Natural killer cell (primary cell): Measurements from ENCODE around the gene ANTXR2. TPM values are rescaled to one million over a fixed set of nuclear protein-coding genes. Genes with fewer than 3 reads are reported as not detected.

ENCODE experiments used
- ATAC-seq, 3 donors: fragments of 150-1000 bp in 2 of 3; fragments of 200-7000 bp in 1 of 3; cut with Tn5 transposase; 1 replicate in 1 of 3; 2 replicates in 2 of 3; pipeline ENCODE4 v1.10.0; 2021; ENCODE audit warnings: mild to moderate bottlenecking in 2 of 3, moderate library complexity in 2 of 3
- DNase-seq, 2 donors: peaks; one replicate each; pipeline versions ENCODE4 v3.0.0 to v3.0.0-alpha.2; 2013 to 2021; ENCODE audit warnings: mixed read lengths in 1 of 2
- H3K27ac ChIP-seq: one replicate; pipeline ENCODE4 v1.5.1; 2013; ENCODE audit warnings: mild to moderate bottlenecking, low read length
- H3K27me3 ChIP-seq: one replicate; pipeline ENCODE4 v1.6.1; 2013; ENCODE audit warnings: low read length; ENCODE audit not compliant: control insufficient read depth, insufficient read depth
- H3K36me3 ChIP-seq: one replicate; pipeline ENCODE4 v1.6.1; 2013; ENCODE audit warnings: low read length; ENCODE audit not compliant: control insufficient read depth, insufficient read depth
- H3K4me1 ChIP-seq: one replicate; pipeline ENCODE4 v1.6.1; 2013; ENCODE audit warnings: low read length; ENCODE audit not compliant: control insufficient read depth, insufficient read depth
- H3K4me3 ChIP-seq: one replicate; pipeline ENCODE4 v1.5.1; 2013; ENCODE audit warnings: low read length
- H3K9me3 ChIP-seq: one replicate; pipeline ENCODE4 v1.6.1; 2013; ENCODE audit warnings: low read length; ENCODE audit not compliant: control insufficient read depth, insufficient read depth
- H3K27ac Mint-ChIP-seq, 2 donors: one replicate each; pipeline ENCODE4 v1.8.0; 2022; ENCODE audit warnings: mild to moderate bottlenecking in 2 of 2, mixed read lengths in 2 of 2, moderate library complexity in 1 of 2
- H3K27me3 Mint-ChIP-seq, 2 donors: one replicate each; pipeline ENCODE4 v1.8.0; 2022; ENCODE audit warnings: low read depth in 2 of 2, mixed read lengths in 2 of 2
- H3K36me3 Mint-ChIP-seq: one replicate; pipeline ENCODE4 v1.8.0; 2022; ENCODE audit warnings: mixed read lengths
- H3K4me1 Mint-ChIP-seq, 2 donors: one replicate each; pipeline ENCODE4 v1.8.0; 2022; ENCODE audit warnings: mixed read lengths in 2 of 2
- H3K4me3 Mint-ChIP-seq: one replicate; pipeline ENCODE4 v1.8.0; 2022; ENCODE audit warnings: mild to moderate bottlenecking, moderate library complexity, mixed read lengths
- H3K9me3 Mint-ChIP-seq, 2 donors: one replicate each; pipeline ENCODE4 v1.8.0; 2022; ENCODE audit warnings: mixed read lengths in 2 of 2
- CTCF ChIP-seq: fragments of 200-600 bp; IDR thresholded peaks from one replicate; pipeline ENCODE4 v1.8.0; 2022; ENCODE audit warnings: antibody characterized with exemption
- WGBS: methylation state at CpG from one replicate; pipeline ENCODE4 v1.1.7; 2013; ENCODE audit warnings: missing lambda C conversion rate; ENCODE audit not compliant: insufficient coverage; 5-methylcytosine and 5-hydroxymethylcytosine counted together
- intact Hi-C: fragments of 100-400 bp; cut with micrococcal nuclease; formaldehyde crosslinking; loops from one replicate; pipeline ENCODE4 v1.14.2; 2022
- total RNA-seq, 4 donors: library from RNA; stranded (reverse); fragments of 120-200 nt in 1 of 4; gene quantifications; one replicate each; pipeline versions ENCODE4 v1.2.3 to v1.2.4, GENCODE V29; 2013 to 2022

Gene ANTXR2
- total RNA-seq, 3 donors from 2014 or later (not counting 1 experiment from before 2014, with no cell fraction given), result 7.8 to 28.3 (median 10.0) TPM

DNA sequence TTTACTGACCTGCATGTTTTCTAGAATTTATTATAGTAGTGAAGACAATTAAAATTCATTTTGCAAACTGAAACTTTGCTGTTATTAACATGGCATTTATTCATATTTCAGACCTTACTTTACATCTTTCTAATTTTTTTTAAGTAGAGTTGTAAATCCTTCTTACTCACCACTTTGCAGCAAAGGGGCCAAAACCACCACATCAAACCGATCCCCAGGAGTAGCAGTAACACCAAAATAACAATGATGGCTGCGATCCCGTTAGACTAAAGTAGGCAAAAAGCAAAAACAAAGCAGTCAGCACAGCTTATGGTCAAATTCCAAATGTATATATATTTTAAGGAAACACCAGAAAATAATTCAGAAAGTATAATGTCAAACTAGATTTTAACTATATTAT lies 64.7 kb downstream of the ANTXR2 start:
- no peak for ATAC-seq
- no peak overlapping the region for H3K27ac ChIP-seq
- H3K36me3 Mint-ChIP-seq, result peaks cover 7% of the 10 kb centered on the region
- no peaks in the 10 kb centered on the region for H3K27me3 ChIP-seq
- H3K36me3 ChIP-seq, result peaks cover 1% of the 10 kb centered on the region
- H3K9me3 ChIP-seq, result no peaks in the 10 kb centered on the region
- DNase-seq, result peak in 1 of 2 donors; percentile 22
- 70% methylated on average over 2 of the region's 3 CpGs for WGBS
- intact Hi-C loops, result no loop called here
- H3K4me1 ChIP-seq, result no peaks in the 10 kb centered on the region
- no peak overlapping the region for H3K27ac Mint-ChIP-seq
- H3K27me3 Mint-ChIP-seq, result no peaks in the 10 kb centered on the region
- TF ChIP-seq CTCF, result no peak
- no peak overlapping the region for H3K4me3 Mint-ChIP-seq
- H3K4me3 ChIP-seq, result no peak overlapping the region
- H3K4me1 Mint-ChIP-seq, result peaks cover 16 to 23% of the 10 kb centered on the region in 2 donors
- H3K9me3 Mint-ChIP-seq, result peaks cover 2 to 3% of the 10 kb centered on the region in 2 donors

DNA sequence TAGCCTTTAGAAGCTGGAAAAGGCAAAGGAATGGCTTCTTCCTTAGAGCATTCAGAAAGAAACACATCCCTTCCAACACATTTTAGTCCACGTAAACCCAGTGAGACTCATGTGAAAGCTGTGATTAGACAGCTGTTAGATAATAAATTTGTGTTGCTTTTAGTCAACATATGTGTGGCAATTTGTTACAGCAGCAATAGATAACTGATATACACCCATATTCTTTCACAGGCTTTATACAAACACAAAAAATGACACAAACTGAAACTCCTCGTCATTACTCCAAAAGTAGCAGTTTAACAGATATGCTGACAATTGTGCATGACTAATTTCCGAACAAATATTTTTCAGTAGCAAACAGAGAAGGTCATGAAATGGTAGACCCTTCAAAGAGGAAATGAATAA lies 65.3 kb downstream of the ANTXR2 start:
- Histone ChIP-seq H3K9me3 (no peaks in the 10 kb centered on the region), H3K4me3 (no peak overlapping the region), H3K36me3 (peaks cover 1% of the 10 kb centered on the region), H3K4me1 (no peaks in the 10 kb centered on the region), H3K27ac (no peak overlapping the region), H3K27me3 (no peaks in the 10 kb centered on the region)
- Mint-ChIP-seq H3K4me1 (peaks cover 16 to 23% of the 10 kb centered on the region in 2 donors), H3K4me3 (no peak overlapping the region), H3K27me3 (no peaks in the 10 kb centered on the region), H3K9me3 (peaks cover 2 to 3% of the 10 kb centered on the region in 2 donors), H3K27ac (no peak overlapping the region), H3K36me3 (peaks cover 7% of the 10 kb centered on the region)
- ATAC-seq (peak in 1 of 3 donors; percentile 37), DNase-seq (peak in 1 of 2 donors; percentile 6)
- no peak for TF ChIP-seq CTCF
- intact Hi-C loops, result no loop called here
- WGBS, result 60% methylated on average over 2 of the region's 3 CpGs

DNA sequence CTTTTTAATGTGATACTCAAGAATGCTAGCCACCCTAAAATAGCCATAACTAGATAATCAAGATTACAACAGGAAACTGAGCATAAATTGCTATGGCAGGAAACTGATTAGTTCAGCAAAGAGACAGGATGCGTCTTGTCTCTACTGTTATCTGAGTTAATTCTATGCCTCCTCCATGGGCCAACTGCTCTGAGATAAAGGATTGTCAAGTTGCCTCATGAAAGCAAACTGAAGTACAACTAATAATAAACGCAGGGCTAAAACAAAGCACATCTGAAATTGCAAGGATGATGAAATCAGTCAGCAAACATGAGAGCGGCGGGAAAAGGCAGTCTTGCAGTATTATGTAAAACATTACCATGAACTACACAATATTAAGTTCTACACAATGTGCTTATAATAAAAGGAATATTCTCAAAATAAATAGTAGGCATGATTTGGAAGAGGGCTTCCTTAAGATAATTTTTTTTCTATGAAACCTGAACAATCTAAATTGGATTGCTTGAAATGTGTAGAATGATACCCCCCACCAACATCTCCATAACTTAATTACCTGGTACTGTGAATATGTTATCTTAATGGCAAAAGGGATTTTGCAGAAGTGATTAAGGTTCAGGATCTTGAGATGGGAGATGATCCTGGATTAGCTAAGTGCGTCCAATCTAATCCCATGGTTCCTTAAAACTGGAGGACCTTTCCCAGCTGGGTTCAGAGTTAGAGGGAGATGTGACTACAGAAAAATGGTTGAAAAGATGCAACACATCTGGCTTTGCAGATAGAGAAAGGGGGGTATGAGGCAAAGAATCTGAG lies 65.9 kb downstream of the ANTXR2 start:
- Histone ChIP-seq H3K4me1 (no peaks in the 10 kb centered on the region), H3K36me3 (no peaks in the 10 kb centered on the region), H3K27ac (no peak overlapping the region), H3K27me3 (no peaks in the 10 kb centered on the region), H3K9me3 (no peaks in the 10 kb centered on the region), H3K4me3 (no peak overlapping the region)
- peak in 2 of 3 donors; percentile 62 to 81 for ATAC-seq
- WGBS, result 65% methylated on average over 5 of the region's 5 CpGs
- intact Hi-C loops, result no loop called here
- H3K4me3 Mint-ChIP-seq, result peak overlapping the region; percentile 52
- peaks cover 2 to 3% of the 10 kb centered on the region in 2 donors for H3K9me3 Mint-ChIP-seq
- no peak for TF ChIP-seq CTCF
- peak in 1 of 2 donors; percentile 44 for DNase-seq
- peaks cover 7% of the 10 kb centered on the region for H3K36me3 Mint-ChIP-seq
- peak overlapping the region in 1 of 2 donors; percentile 72 for H3K27ac Mint-ChIP-seq
- no peaks in the 10 kb centered on the region for H3K27me3 Mint-ChIP-seq
- H3K4me1 Mint-ChIP-seq, result peaks cover 16 to 23% of the 10 kb centered on the region in 2 donors
